H1 (cell line): ENCODE results near the gene RRP1. TPM values are rescaled to one million over a fixed set of nuclear protein-coding genes. Genes with fewer than 3 reads are reported as not detected.

ENCODE experiments used
- CTCF ChIA-PET: fragments of 300-600 bp; sonication (Branson Sonifier 250); formaldehyde crosslinking; loops from one replicate; lab custom pipeline; 2021; ENCODE audit not compliant: partially characterized antibody; lab: Charles Lee
- POLR2A ChIA-PET: fragments of 300-600 bp; sonication (Branson Sonifier 250); formaldehyde crosslinking; loops from one replicate; lab custom pipeline; 2021; ENCODE audit warnings: inconsistent platforms; ENCODE audit not compliant: partially characterized antibody; lab: Charles Lee
- DNase-seq, 2 experiments: peaks; one replicate each; pipeline versions ENCODE4 v3.0.0 to v3.0.0-alpha.2; 2010 to 2022; ENCODE audit warnings: low spot score in 2 of 2, low read depth in 1 of 2, mixed read lengths in 1 of 2
- FAIRE-seq: peaks from 2 replicates; lab custom pipeline; 2011; peaks lifted over from hg19 to GRCh38; lab: Jason Lieb, UNC
- H2AFZ ChIP-seq: 2 replicates; pipeline ENCODE4 v1.8.1; 2012; ENCODE audit warnings: low read length, inconsistent platforms
- H2AK5ac ChIP-seq: 2 replicates; pipeline ENCODE4 v1.6.1; 2013; ENCODE audit warnings: low read depth, low read length
- H2BK120ac ChIP-seq: replicated peaks from 2 replicates; pipeline ENCODE3; 2013; ENCODE audit warnings: low read depth, low read length, inconsistent platforms
- H2BK12ac ChIP-seq: 2 replicates; pipeline ENCODE4 v1.6.1; 2013; ENCODE audit warnings: low read depth, low read length
- H2BK15ac ChIP-seq: 2 replicates; pipeline ENCODE4 v1.6.1; 2013; ENCODE audit warnings: low read length
- H2BK20ac ChIP-seq: 2 replicates; pipeline ENCODE4 v1.6.1; 2013; ENCODE audit warnings: low read length
- H2BK5ac ChIP-seq: 2 replicates; pipeline ENCODE4 v1.6.1; 2013; ENCODE audit warnings: low read depth, low read length
- H3K14ac ChIP-seq: 2 replicates; pipeline ENCODE4 v1.6.1; 2013; ENCODE audit warnings: inconsistent platforms; ENCODE audit not compliant: insufficient read length
- H3K18ac ChIP-seq: 2 replicates; pipeline ENCODE4 v1.6.1; 2013; ENCODE audit warnings: low read length; ENCODE audit errors: extremely low read depth
- H3K23ac ChIP-seq: 2 replicates; pipeline ENCODE4 v1.6.1; 2013; ENCODE audit warnings: inconsistent platforms; ENCODE audit not compliant: insufficient read length
- H3K23me2 ChIP-seq: 2 replicates; pipeline ENCODE4 v1.6.1; 2013; ENCODE audit warnings: low read depth, low read length
- H3K27ac ChIP-seq: 2 replicates; pipeline ENCODE4 v1.6.1; 2011; ENCODE audit warnings: low read depth, low read length, inconsistent platforms
- H3K27me3 ChIP-seq, 4 experiments: replicated peaks in 1 of 4; 1 replicate in 1 of 4; 2 replicates in 3 of 4; pipeline versions ENCODE4 v1.6.1 to v1.8.1; 2011 to 2013; ENCODE audit warnings: low read length in 3 of 4, mild to moderate bottlenecking in 3 of 4, inconsistent platforms in 2 of 4, mixed read lengths in 2 of 4, moderate library complexity in 1 of 4; ENCODE audit not compliant: control insufficient read depth in 3 of 4, insufficient read depth in 3 of 4; ENCODE audit errors: extremely low read depth in 1 of 4
- H3K36me3 ChIP-seq, 4 experiments: 2 replicates each; pipeline versions ENCODE4 v1.6.1 to v1.8.1; 2011 to 2013; ENCODE audit warnings: mild to moderate bottlenecking in 4 of 4, low read length in 3 of 4, moderate library complexity in 2 of 4, control low read depth in 1 of 4, inconsistent platforms in 1 of 4; ENCODE audit not compliant: insufficient read depth in 4 of 4, control insufficient read depth in 2 of 4
- H3K4ac ChIP-seq: replicated peaks from 2 replicates; pipeline ENCODE3; 2013; ENCODE audit warnings: low read length, low read depth, mixed read lengths, inconsistent platforms; ENCODE audit not compliant: insufficient read length
- H3K4me1 ChIP-seq, 4 experiments: replicated peaks in 1 of 4; 1 replicate in 1 of 4; 2 replicates in 3 of 4; pipeline versions ENCODE4 v1.6.1 to v1.8.1; 2011 to 2013; ENCODE audit warnings: low read length in 3 of 4, inconsistent platforms in 2 of 4, mixed read lengths in 1 of 4; ENCODE audit not compliant: insufficient read depth in 4 of 4, control insufficient read depth in 3 of 4
- H3K4me2 ChIP-seq, 2 experiments: 2 replicates each; pipeline versions ENCODE4 v1.6.1 to v1.8.1; 2011 to 2013; ENCODE audit warnings: low read depth in 2 of 2, low read length in 2 of 2, control low read depth in 1 of 2, inconsistent platforms in 1 of 2, mild to moderate bottlenecking in 1 of 2; ENCODE audit not compliant: insufficient read depth in 1 of 2
- H3K4me3 ChIP-seq, 4 experiments: fragments of 200-600, 300-600 bp in 1 of 4; sonication (generic), shearing (Covaris generic), sonication (Bioruptor Twin) in 1 of 4; 2 replicates each; pipeline versions ENCODE4 v1.5.1 to v1.8.1; 2011 to 2016; ENCODE audit warnings: low read length in 4 of 4, low read depth in 3 of 4, control low read depth in 2 of 4, inconsistent platforms in 2 of 4, mild to moderate bottlenecking in 2 of 4, mixed read lengths in 1 of 4, moderate library complexity in 1 of 4; ENCODE audit not compliant: insufficient read depth in 2 of 4; ENCODE audit errors: extremely low read depth in 1 of 4
- H3K56ac ChIP-seq: replicated peaks from 2 replicates; pipeline ENCODE3; 2013; ENCODE audit warnings: low read depth, mild to moderate bottlenecking, mixed read lengths, low read length, inconsistent platforms; ENCODE audit not compliant: insufficient read length
- H3K79me1 ChIP-seq: 2 replicates; pipeline ENCODE4 v1.6.1; 2013; ENCODE audit warnings: low read depth, low read length, control low read depth
- H3K79me2 ChIP-seq, 2 experiments: 2 replicates each; pipeline versions ENCODE4 v1.6.1 to v1.8.1; 2012 to 2013; ENCODE audit warnings: low read length in 2 of 2, mild to moderate bottlenecking in 2 of 2, inconsistent platforms in 1 of 2; ENCODE audit not compliant: insufficient read depth in 2 of 2, control insufficient read depth in 1 of 2
- H3K9ac ChIP-seq, 4 experiments: replicated peaks in 1 of 4; 1 replicate in 1 of 4; 2 replicates in 3 of 4; pipeline versions ENCODE4 v1.6.1 to v1.8.1; 2011 to 2013; ENCODE audit warnings: low read depth in 3 of 4, low read length in 3 of 4, control low read depth in 2 of 4, mild to moderate bottlenecking in 2 of 4, moderate library complexity in 2 of 4, inconsistent platforms in 1 of 4; ENCODE audit errors: extremely low read depth in 1 of 4
- H3K9me3 ChIP-seq, 2 experiments: 2 replicates each; pipeline versions ENCODE4 v1.6.1 to v1.8.1; 2012 to 2013; ENCODE audit warnings: mild to moderate bottlenecking in 2 of 2, moderate library complexity in 2 of 2, control low read depth in 1 of 2, inconsistent platforms in 1 of 2, low read depth in 1 of 2, low read length in 1 of 2, mixed read lengths in 1 of 2; ENCODE audit not compliant: insufficient read depth in 2 of 2
- H4K20me1 ChIP-seq, 2 experiments: replicated peaks in 1 of 2; 2 replicates each; pipeline versions ENCODE3 to v1.8.1; 2011 to 2013; ENCODE audit warnings: inconsistent platforms in 2 of 2, low read length in 2 of 2, mild to moderate bottlenecking in 1 of 2; ENCODE audit not compliant: insufficient read depth in 2 of 2, control insufficient read depth in 1 of 2
- H4K5ac ChIP-seq: 2 replicates; pipeline ENCODE4 v1.6.1; 2013; ENCODE audit warnings: low read length, low read depth, mixed read lengths, inconsistent platforms; ENCODE audit not compliant: insufficient read length
- H4K8ac ChIP-seq: 2 replicates; pipeline ENCODE4 v1.8.0; 2013; ENCODE audit warnings: mild to moderate bottlenecking, moderate library complexity, low read length, inconsistent platforms; ENCODE audit not compliant: insufficient read depth; ENCODE audit errors: extremely low read depth
- H4K91ac ChIP-seq: replicated peaks from 2 replicates; pipeline ENCODE3; 2013; ENCODE audit warnings: low read length, mixed read lengths, inconsistent platforms; ENCODE audit not compliant: insufficient read length
- ATF3 ChIP-seq: IDR thresholded peaks from 2 replicates; pipeline ENCODE4 v1.6.1; 2011; ENCODE audit warnings: low read depth, mild to moderate bottlenecking, low read length; ENCODE audit not compliant: insufficient read depth
- BRCA1 ChIP-seq: IDR thresholded peaks from 2 replicates; pipeline ENCODE4 v1.6.1; 2012; ENCODE audit warnings: low read depth, low read length, improper control_type of control experiment
- CBX8 ChIP-seq: fragments of 300-800, 300-1000 bp; sonication (generic); IDR thresholded peaks from 2 replicates; pipeline ENCODE4 v1.7.1; 2016; ENCODE audit warnings: low read depth, low read length, borderline replicate concordance
- CEBPB ChIP-seq: IDR thresholded peaks from 2 replicates; pipeline ENCODE4 v1.6.1; 2012; ENCODE audit warnings: low read depth, low read length
- CREB1 ChIP-seq: IDR thresholded peaks from 2 replicates; pipeline ENCODE4 v1.6.1; 2012; ENCODE audit warnings: inconsistent platforms
- JUND ChIP-seq: IDR thresholded peaks from 2 replicates; pipeline ENCODE4 v1.6.1; 2011; ENCODE audit warnings: mild to moderate bottlenecking, improper control_type of control experiment, low read length
- KDM5A ChIP-seq: fragments of 200-600 bp; IDR thresholded peaks from 2 replicates; pipeline ENCODE4 v1.7.1; 2012; ENCODE audit warnings: mild to moderate bottlenecking, low read length, inconsistent platforms, mixed read lengths
- POU5F1 ChIP-seq: IDR thresholded peaks from 2 replicates; pipeline ENCODE4 v1.6.1; 2011; ENCODE audit warnings: low read depth, mild to moderate bottlenecking, low read length, moderate library complexity
- SIX5 ChIP-seq: IDR thresholded peaks from 2 replicates; pipeline ENCODE4 v1.6.1; 2011; ENCODE audit warnings: mild to moderate bottlenecking, low read depth, low read length
- SP4 ChIP-seq: IDR thresholded peaks from 2 replicates; pipeline ENCODE4 v1.6.1; 2012; ENCODE audit warnings: low read length, inconsistent platforms
- SUZ12 ChIP-seq: fragments of 200-600 bp; sonication (generic); IDR thresholded peaks from 2 replicates; pipeline ENCODE4 v1.6.1; 2012; ENCODE audit warnings: mild to moderate bottlenecking, inconsistent platforms, low read length, moderate library complexity, mixed read lengths
- TEAD4 ChIP-seq: IDR thresholded peaks from 2 replicates; pipeline ENCODE4 v1.6.1; 2012; ENCODE audit warnings: low read depth, low read length, inconsistent platforms, mixed read lengths
- WGBS, 2 experiments: shearing (Covaris generic) in 1 of 2; methylation state at CpG; one replicate each; pipeline versions ENCODE4 v1.1.6 to v1.1.7; 2013 to 2015; ENCODE audit warnings: low lambda C conversion rate in 2 of 2, mixed read lengths in 2 of 2, inconsistent platforms in 1 of 2, low coverage in 1 of 2, missing lambda C conversion rate in 1 of 2; ENCODE audit not compliant: insufficient replicate concordance in 2 of 2, insufficient coverage in 1 of 2, insufficient read length in 1 of 2; ENCODE audit errors: extremely low coverage in 1 of 2, missing lambda C conversion rate in 1 of 2; 5-methylcytosine and 5-hydroxymethylcytosine counted together
- polyA plus RNA-seq, 7 experiments: library from polyadenylated mRNA; depleted of rRNA in 3 of 7; stranded (reverse) in 5 of 7; unstranded in 2 of 7; fragments of >200 nt in 5 of 7; fragments of 200-250 nt in 2 of 7; gene quantifications; 1 replicate in 5 of 7; 2 replicates in 1 of 7; 4 replicates in 1 of 7; pipeline versions ENCODE4 v1.2.1 to v1.2.3, GENCODE V29; 2011 to 2013; ENCODE audit warnings: missing spikeins in 2 of 7, mixed read lengths in 2 of 7
- total RNA-seq: library from RNA; stranded (reverse); fragmentation: NEBNext Ultra II Directional; extraction: Animal tissue kit (Norgen Biotek cat#: 25700); gene quantifications from 2 replicates; pipeline ENCODE4 v1.2.1, GENCODE V29; 2021

Gene RRP1
- total and polyA plus RNA-seq, 2 of the 8 experiments (the other 6 are each of a cell fraction or from before 2014, with no cell fraction given) = 11.6 to 55.2 TPM

DNA sequence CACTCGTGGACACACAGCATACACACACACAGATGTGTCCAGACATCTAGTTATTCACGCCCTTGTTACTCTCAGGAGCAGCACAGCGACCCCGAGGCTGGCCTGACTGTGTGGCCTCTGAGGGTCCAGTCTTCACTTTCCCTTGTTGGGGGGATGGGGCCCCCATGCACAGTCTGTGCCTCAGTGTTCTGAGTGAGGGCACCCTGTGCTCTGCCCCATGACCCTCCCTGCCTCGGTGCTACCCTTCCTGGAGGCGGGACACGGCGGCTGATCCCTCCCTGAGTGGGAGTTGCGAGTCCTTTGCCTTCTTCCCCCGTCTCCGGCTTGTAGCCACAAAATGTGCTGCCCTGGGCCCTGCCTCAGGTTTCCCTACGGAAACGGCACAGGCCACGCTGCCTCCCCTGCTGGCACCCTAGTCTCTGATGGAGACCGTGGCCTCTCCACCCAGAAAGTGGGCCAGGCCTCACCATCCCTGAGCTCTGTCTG is 21.8 kb upstream of the RRP1 start:
- H3K23me2 ChIP-seq = no peaks in the 10 kb centered on the region
- no peak overlapping the region for H3K14ac ChIP-seq
- H4K91ac ChIP-seq = peak overlapping the region; percentile 98
- peak overlapping the region; percentile 82; the same call in 1 of the 2 replicates for H2BK20ac ChIP-seq
- peak overlapping the region; percentile 98; the same call in 1 of the 2 replicates for H2BK15ac ChIP-seq
- no peak overlapping the region for H2AFZ ChIP-seq
- ChIA-PET POLR2A (interaction anchor here (1.0 to 2.1 kb wide), 4 partner anchors 8 to 40 kb away, joined by 3 to 7 read pairs (median 6); no protein-coding TSS in a partner anchor), CTCF (interaction anchor here (1.4 to 2.1 kb wide), 2 partner anchors 16 to 39 kb away, joined by 3 to 8 read pairs; no protein-coding TSS in a partner anchor)
- H4K20me1 ChIP-seq = peaks cover 0 to 3% of the 10 kb centered on the region in 2 experiments
- WGBS, 2 experiments = 95% methylated on average over 14 of the region's 15 CpGs; no CpG with 5 or more reads in 1 of the 2 experiments
- peak overlapping the region in 1 of 4 experiments; percentile 52; a peak in 2 of 7 replicates for H3K9ac ChIP-seq
- H3K79me1 ChIP-seq = no peaks in the 10 kb centered on the region
- H2BK12ac ChIP-seq = peak overlapping the region; percentile 98; the same call in 1 of the 2 replicates
- H2AK5ac ChIP-seq = peak overlapping the region; percentile 76
- H2BK120ac ChIP-seq = peak overlapping the region; percentile 12
- FAIRE-seq (no peak), DNase-seq (no peak)
- TF ChIP-seq SP4 = no peak
- TF ChIP-seq CBX8 = no peak
- no peak for TF ChIP-seq ATF3
- TF ChIP-seq POU5F1 = no peak
- TF ChIP-seq SIX5 = no peak
- TF ChIP-seq TEAD4 = no peak
- TF ChIP-seq SUZ12 = no peak
- no peak for TF ChIP-seq CREB1
- no peak for TF ChIP-seq BRCA1
- TF ChIP-seq KDM5A = no peak
- no peak for TF ChIP-seq CEBPB
- TF ChIP-seq JUND = no peak
- peak overlapping the region; percentile 4; the same call in 1 of the 2 replicates for H3K27ac ChIP-seq
- no peaks in the 10 kb centered on the region for H3K27me3 ChIP-seq
- H4K5ac ChIP-seq = no peak overlapping the region
- H3K23ac ChIP-seq = no peak overlapping the region
- no peak overlapping the region for H3K4me2 ChIP-seq
- peak overlapping the region; percentile 69 for H4K8ac ChIP-seq
- no peak overlapping the region for H3K56ac ChIP-seq
- H3K4me1 ChIP-seq = peaks cover 0 to 21% (median 14%) of the 10 kb centered on the region in 4 experiments; a peak in 6 of 7 replicates
- H3K18ac ChIP-seq = peak overlapping the region; percentile 36; the same call in 1 of the 2 replicates
- peak overlapping the region; percentile 87 for H2BK5ac ChIP-seq
- H3K79me2 ChIP-seq = no peaks in the 10 kb centered on the region
- H3K9me3 ChIP-seq = no peaks in the 10 kb centered on the region
- H3K4ac ChIP-seq = peak overlapping the region; percentile 99
- no peaks in the 10 kb centered on the region for H3K36me3 ChIP-seq
- H3K4me3 ChIP-seq = no peak overlapping the region
